Mucosa of descending colon (tissue), 3 donors: ENCODE results near the gene TNS1. TPM values are rescaled to one million over a fixed set of nuclear protein-coding genes. Genes with fewer than 3 reads are reported as not detected.

ENCODE experiments used
- ATAC-seq: fragments of 200-7000 bp; cut with Tn5 transposase; one replicate; pipeline ENCODE4 v1.9.1; 2020; ENCODE audit warnings: mild to moderate bottlenecking, moderate library complexity
- DNase-seq, 3 donors: peaks; one replicate each; pipeline ENCODE4 v3.0.0-alpha.2; 2020
- H3K36me3 ChIP-seq: fragments of 200-600 bp; one replicate; pipeline ENCODE4 v1.8.0; 2021; ENCODE audit warnings: low read depth, mild to moderate bottlenecking
- H3K4me1 ChIP-seq: fragments of 200-600 bp; one replicate; pipeline ENCODE4 v1.8.0; 2021; ENCODE audit warnings: low read depth, mild to moderate bottlenecking
- H3K4me3 ChIP-seq: fragments of 200-600 bp; one replicate; pipeline ENCODE4 v1.8.0; 2021; ENCODE audit warnings: mild to moderate bottlenecking
- H3K9me3 ChIP-seq: fragments of 200-600 bp; one replicate; pipeline ENCODE4 v1.8.0; 2021; ENCODE audit warnings: mild to moderate bottlenecking
- intact Hi-C, 2 donors: fragments of 100-400 bp; cut with DNase I in 1 of 2; cut with micrococcal nuclease in 1 of 2; formaldehyde crosslinking; loops; one replicate each; pipeline versions ENCODE4 v1.11.0 to v1.11.1; 2022; cut with DNase I, micrococcal nuclease
- total RNA-seq, 3 donors: library from RNA; stranded (reverse); fragmentation: NEBNext Ultra II Directional in 2 of 3; extraction: Animal tissue kit (Norgen Biotek cat#: 25700) in 2 of 3; gene quantifications; one replicate each; pipeline versions ENCODE4 v1.2.1 to v1.2.4, GENCODE V29; 2021 to 2023
- TF ChIP-seq, protein P1 (sequence below): fragments of 200-600 bp; IDR thresholded peaks from one replicate; pipeline ENCODE4 v1.8.0; 2022; ENCODE audit warnings: antibody characterized with exemption, mild to moderate bottlenecking
- donor health status: DM: no; HTN: no; CAD: no; lungs with moderate emphysema.
- donor health status: DM: no; HTN: no; CAD: no.
- donor health status: DM: no; HTN: yes; CAD: no.

Gene TNS1
- total RNA-seq, 3 donors from 2014 or later = 43.8 to 1,458 (median 121) TPM

DNA sequence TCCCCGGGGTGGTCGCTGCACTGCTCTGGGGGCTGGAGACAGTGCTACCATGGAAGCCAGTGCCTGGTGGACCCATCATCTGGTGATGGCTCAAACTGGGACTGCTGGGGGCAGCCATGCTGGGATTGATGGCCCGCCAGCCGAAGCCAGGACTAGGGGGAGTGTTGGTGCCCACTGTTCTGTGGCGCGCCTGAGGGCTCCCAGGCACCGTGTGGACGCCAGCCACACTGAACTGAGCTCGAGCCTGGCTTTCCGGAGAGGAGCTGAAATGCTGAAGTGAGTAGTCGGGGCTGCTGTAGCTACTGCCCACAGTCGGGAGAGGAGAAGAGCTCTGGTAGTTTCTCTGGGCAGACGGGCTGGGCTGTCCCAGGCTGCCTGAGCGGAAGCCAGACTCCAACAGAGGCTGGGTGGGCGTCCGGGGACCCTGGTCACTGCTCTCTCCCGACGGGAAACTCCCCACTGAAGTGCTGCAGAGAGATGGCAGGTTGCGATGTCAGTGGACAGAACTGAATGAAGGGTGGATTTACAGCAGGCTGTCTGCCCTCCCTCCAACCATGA is 184.4 kb downstream of the TNS1 start:
- intact Hi-C loops = no loop called here
- DNase-seq = peak in 1 of 3 donors; percentile 39
- Histone ChIP-seq H3K9me3 (no peaks in the 10 kb centered on the region), H3K36me3 (no peaks in the 10 kb centered on the region), H3K4me1 (no peaks in the 10 kb centered on the region), H3K4me3 (no peak overlapping the region)
- TF ChIP-seq, protein P1, sequence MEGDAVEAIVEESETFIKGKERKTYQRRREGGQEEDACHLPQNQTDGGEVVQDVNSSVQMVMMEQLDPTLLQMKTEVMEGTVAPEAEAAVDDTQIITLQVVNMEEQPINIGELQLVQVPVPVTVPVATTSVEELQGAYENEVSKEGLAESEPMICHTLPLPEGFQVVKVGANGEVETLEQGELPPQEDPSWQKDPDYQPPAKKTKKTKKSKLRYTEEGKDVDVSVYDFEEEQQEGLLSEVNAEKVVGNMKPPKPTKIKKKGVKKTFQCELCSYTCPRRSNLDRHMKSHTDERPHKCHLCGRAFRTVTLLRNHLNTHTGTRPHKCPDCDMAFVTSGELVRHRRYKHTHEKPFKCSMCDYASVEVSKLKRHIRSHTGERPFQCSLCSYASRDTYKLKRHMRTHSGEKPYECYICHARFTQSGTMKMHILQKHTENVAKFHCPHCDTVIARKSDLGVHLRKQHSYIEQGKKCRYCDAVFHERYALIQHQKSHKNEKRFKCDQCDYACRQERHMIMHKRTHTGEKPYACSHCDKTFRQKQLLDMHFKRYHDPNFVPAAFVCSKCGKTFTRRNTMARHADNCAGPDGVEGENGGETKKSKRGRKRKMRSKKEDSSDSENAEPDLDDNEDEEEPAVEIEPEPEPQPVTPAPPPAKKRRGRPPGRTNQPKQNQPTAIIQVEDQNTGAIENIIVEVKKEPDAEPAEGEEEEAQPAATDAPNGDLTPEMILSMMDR = no peak
- ATAC-seq = no peak

DNA sequence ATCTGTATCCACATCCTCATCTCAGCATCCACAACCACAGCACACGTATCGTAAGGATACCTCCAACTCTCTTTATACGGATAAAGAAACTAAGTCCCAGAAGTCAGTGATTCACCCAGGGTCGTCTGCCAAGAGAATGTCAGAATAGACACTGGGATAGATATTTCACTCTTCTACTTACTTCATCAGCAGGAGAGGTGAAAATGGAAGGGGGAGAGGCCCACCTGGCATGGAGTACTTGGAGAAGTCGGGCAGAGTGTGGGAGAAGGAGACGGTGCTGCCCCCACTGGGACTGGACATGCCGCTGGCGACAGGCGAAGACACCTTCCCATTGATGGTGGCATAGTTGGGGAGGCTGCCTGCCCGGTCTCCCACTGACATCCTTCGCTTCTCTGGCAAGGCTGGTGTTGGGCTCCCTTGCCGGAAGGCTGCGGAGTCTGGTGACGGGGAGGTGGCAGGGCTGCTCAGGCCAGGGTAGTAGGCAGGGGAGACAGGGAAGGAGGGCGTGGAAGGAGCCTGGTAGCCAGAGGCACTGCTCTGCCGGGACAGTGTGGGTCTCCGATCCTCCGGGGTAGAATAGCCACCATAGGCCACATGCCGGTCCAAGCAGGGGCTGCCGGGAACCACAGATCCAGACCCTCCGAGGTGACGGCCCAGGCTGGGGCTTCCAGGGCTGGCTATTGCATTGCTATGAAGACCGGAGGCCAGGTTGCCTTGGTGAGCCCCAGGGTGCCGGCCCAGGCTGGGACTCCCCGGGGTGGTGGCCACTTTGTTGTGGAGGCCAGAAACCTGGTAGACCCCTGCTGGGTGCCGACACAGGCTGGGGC is 185.1 kb downstream of the TNS1 start:
- Histone ChIP-seq H3K9me3 (no peaks in the 10 kb centered on the region), H3K36me3 (no peaks in the 10 kb centered on the region), H3K4me3 (no peak overlapping the region), H3K4me1 (no peaks in the 10 kb centered on the region)
- intact Hi-C loops = no loop called here
- TF ChIP-seq, protein P1 = no peak
- no peak for DNase-seq
- no peak for ATAC-seq

DNA sequence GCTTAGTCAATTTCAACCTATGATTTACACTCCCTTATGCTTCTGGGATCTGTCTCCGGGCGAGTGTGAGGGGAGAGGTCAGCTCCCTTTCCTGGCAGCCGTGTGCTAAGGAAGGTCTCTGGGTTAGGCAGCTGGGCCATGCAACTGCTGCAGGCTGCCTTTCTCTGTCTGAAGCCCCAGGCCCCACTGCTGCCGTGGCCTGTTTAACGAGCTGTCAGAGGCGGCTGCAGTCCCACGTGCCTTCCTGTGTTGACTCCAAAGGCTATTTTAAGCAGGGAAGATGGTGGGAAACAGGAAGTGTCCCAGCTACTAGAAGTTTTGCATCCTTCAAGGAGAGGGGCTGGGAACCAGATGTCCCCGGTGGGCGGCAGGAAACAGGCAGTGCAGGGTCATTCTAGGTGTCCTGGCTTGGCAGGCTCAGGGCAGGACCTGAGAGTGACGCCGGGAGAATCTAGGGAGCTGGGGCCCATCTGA is 186.4 kb downstream of the TNS1 start:
- H3K36me3 ChIP-seq = no peaks in the 10 kb centered on the region
- no peaks in the 10 kb centered on the region for H3K4me1 ChIP-seq
- no peak overlapping the region for H3K4me3 ChIP-seq
- intact Hi-C loops = no loop called here
- no peaks in the 10 kb centered on the region for H3K9me3 ChIP-seq
- DNase-seq (no peak), ATAC-seq (no peak)
- TF ChIP-seq, protein P1 = no peak

DNA sequence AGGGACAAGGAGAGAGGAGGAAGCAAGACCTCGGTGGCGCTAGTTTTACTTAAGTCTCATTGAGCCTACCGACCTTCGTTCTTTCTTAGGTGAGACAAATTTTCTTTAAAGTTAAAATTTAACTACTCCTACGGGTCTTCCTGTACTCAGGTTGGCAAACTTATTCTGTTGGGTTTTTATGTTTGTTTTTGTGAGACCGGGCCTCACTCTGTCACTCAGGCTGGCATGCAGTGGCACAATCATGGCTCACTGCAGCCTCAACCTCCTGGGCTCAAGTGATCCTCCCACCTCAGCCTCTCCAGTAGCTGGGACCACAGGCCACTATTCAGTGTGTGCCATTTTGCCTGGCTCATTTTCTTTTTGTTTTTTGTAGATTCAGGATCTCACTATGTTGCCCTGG is 189.0 kb downstream of the TNS1 start:
- Histone ChIP-seq H3K4me1 (no peaks in the 10 kb centered on the region), H3K4me3 (no peak overlapping the region), H3K9me3 (no peaks in the 10 kb centered on the region), H3K36me3 (no peaks in the 10 kb centered on the region)
- intact Hi-C loops = no loop called here
- peak; percentile 12 for ATAC-seq
- DNase-seq = no peak
- TF ChIP-seq, protein P1 = no peak

DNA sequence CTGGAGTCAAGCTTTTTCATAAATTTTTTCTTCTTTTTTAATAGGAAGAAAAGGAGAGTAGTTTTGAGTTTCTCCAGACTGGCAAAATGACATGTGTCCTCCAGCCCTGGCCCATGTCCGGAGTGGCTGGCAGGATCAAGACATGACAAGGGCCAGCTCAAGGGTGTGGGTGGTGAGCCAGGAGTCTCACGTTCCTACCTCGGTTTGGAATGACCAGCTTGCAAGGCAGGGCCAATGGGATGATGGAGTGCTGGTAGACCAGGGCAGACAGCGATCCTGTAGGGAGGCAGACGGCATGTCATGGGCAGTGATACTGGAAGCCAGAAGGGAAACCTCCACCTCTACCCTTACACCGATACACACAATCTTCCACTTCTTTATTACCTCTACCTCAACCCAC is 190.6 kb downstream of the TNS1 start:
- intact Hi-C loops = no loop called here
- DNase-seq (no peak), ATAC-seq (no peak)
- no peaks in the 10 kb centered on the region for H3K36me3 ChIP-seq
- no peak overlapping the region for H3K4me3 ChIP-seq
- no peaks in the 10 kb centered on the region for H3K9me3 ChIP-seq
- TF ChIP-seq, protein P1 = no peak
- H3K4me1 ChIP-seq = no peaks in the 10 kb centered on the region
